Effector CD4-positive, alpha-beta T cell (primary cell): ENCODE results near the gene PBX1.

Experiments
- DNase-seq: peaks from one replicate; pipeline ENCODE4 v3.0.0-alpha.2; 2020

Gene PBX1

DNA sequence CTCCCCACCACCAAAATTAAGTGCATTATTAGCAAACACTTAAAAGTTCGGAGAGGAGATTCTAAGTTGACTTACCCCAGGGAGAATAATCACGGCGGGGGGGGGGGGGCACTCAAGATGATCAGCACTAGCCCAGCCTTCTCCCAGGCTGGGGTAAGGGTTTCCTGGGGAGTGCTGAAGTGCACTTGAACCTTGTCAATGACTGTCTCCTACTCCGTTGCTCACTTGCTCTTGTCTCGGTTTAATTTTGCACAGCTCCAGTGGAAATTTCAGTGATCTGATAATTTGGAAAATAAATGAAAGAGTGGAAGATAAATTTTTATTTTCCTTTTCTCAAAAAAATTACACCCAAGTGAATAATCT is 59.2 kb downstream of the PBX1 start:
- DNase-seq, result no peak

DNA sequence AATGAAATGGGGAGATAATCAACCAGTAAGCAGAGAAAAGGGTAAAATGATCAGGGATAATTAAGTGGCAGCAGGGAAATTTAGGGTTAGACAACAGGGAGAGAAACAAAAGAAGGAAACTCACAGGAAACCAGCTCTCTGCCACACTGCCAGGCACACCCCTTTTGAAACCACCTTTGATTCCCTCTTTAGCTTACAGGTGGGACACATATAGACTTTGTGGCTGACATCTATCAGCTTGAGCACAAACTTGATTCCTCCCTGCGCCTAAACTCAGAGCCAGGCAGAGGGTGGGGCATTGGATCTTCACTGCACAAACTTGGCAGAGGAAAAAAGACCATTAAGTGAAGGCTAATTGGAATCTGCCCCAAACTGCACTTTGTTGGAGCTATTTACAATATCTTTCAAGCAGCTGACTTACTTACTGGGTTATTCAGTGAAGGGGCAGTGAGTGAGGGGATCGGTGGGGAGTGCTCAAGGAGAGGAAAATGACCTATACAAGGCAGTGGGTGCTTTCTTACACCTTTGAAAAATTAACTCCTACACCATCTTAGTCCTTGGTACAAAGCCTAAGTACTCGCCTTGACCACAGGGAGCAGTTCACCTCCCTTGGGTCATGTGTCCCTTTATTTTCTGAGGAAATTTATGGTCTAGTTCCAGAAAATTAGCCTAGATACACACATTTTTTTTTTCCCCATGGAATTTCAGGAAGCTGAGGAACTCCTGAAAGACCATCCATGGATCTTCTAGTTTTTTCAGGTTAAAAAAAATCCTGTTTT is 60.2 kb downstream of the PBX1 start:
- no peak for DNase-seq

DNA sequence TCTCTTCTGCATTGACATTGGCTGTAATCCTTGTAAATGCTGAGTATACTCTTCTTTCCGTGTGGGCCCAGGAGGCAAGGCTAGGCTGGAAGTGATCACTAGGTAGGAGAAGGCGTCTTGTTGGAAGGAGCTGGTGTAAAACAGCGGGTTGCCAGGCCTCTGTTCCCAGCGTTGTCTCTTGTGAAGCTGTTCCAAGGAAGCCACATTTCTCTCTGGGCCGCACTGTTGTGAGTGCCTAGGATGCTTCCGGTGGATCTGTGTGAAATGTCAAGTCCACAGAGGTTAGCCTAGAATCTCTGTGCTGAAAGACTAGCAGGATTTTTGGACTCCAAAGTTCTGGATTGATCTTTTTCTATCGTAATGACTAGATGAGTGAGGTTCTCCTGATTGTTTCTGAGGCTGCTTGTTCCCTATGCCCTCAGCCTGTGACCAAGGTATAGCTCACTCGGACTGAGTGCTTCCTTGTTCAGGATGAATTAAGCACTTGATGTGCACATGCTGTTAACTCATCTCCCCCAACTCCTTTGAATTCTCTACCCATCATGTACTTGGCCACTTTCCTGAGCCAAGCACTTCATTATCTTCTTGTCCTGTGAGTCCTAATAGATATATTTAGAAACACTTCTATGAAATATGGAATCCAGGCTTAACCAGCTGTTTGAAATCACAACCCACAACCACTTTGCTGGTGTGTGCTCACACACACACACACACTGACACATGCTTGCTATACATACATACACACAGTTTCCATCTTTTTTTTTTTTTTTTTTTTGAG is 63.3 kb downstream of the PBX1 start:
- DNase-seq, result no peak

DNA sequence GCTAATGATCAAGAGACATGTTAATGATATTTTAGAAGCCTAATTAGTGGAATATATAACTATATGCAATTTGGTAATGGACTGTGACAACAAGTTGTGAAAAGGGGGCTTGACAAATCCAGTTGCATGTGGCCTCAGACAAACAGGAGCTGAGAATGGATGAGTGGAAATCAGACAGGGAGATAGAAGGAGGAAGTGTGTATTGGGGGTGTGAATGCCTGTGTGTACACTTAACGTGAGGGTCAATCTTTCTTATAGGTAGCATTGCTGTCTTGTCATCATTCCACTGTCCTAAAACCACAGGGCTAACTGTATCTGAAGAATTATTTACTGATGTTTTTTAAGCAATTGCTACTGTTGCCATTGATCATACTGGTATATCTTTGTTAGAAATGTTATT is 64.8 kb downstream of the PBX1 start:
- DNase-seq, result no peak

DNA sequence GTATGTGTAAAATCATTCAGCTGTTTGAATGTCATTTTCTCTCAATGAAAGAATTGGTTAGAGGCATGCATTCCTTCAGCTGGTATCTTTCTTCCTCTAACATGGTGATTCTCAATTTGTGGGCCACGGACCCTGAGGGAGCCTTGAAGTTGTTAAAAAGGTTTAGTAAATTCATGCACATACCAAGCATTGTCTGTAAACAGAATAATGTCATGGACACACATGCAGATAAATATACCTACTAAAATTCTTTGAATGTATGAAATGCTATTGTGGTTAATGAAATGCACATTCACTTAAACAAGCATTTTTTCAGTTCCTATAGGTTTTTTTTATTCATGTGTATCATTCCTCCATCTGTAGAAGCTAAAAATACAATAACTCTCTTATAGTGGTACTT is 65.4 kb downstream of the PBX1 start:
- DNase-seq, result no peak

DNA sequence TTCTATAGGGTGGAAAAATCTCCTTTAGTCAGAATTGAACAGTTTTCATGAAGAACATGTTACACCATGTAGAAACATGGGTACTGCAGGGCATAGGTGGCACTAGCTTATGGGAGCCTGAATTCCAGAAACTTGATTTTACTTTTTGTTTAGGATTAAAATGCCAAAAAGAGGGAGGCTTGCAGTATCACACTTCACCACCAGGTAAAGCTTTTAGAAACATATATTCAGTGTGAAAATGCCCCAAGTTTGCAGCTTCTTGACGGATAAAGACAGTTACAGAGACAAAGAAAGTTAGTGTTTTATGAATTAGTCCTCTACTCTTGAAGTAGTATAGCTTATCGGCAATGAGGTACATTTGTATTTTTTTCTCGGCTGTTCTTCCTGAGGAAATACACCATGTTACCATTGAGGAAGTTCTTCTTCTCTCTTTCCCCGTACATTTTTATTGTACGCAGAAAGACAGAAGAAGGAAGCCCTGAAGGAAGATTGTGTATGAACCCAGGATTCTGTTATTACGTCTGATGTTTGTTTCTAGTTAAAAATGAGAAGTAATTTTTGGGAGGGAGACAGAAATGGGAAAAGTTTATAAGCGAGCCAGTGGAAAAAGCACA is 66.1 kb downstream of the PBX1 start:
- no peak for DNase-seq

DNA sequence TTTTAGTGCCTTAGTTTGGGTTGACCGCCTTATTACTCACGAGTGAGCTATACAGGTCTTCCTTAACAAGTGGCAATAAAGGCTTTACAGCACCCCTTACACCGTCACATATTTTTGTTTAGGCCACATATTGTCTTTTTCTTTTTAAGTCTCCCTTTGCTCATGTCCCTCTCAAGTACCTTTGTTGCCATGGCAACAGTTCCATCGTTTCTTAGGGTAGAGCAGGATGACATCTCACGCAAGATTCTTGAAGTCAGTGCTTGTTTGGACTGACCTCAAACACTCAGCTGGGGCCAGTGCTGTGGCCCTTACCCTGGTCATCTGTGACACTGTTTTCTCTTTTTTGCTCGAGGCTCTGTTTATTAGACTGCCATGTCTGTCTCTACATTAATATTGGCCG is 69.8 kb downstream of the PBX1 start:
- no peak for DNase-seq

DNA sequence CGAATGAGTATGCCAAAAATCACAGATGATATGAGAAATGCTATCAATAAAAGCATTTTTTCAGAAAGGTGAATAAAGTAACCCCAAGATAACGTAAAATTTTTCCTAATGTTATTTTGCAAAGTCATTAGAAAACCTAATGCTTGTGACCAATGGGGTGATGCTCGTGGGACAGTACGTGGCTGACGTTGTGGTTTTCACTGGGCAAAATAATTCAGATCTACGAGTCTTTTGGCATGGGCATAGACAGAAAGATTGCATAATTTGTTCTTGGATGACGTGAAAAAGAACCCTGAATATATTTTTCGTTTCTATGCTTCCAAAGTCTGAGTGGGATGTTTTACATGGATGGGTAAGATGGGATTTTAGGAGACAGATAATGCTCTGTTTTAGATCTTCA is 71.0 kb downstream of the PBX1 start:
- DNase-seq, result no peak

DNA sequence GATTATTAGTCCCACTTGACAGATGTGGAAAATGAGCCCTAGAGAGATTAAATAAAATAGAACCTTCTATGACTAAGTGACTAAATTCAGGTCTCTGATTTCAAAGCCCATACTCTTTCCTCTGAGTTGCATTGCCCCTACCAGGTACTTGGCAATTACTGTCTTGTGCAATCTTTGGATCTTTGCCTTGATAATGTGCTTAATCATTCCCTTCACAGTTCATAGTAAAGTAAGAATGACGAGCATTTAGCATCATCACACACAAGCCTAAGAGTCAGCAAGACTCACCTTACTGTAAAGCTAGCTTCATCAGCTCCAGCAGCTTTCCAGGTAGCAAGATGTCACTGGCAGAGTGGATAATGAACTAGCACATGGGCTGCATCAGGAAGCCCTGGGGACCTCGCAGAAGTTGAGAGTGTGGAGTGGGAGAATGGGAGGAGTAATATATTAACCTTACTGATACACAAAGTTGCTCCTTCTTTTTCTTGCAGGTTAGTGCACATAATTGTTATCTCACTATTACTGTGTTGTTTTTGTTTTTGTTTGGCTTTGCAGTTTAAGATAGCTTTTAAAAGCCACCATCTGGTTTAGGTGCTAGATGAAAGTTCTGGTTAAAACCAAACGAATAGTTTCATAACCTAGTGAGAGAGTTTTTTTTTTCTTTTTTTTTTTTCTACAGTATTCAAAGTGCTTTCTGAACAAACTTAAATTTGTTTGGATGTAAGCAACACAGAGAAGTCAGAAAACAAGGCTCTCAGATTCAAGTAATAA is 71.8 kb downstream of the PBX1 start:
- no peak for DNase-seq

DNA sequence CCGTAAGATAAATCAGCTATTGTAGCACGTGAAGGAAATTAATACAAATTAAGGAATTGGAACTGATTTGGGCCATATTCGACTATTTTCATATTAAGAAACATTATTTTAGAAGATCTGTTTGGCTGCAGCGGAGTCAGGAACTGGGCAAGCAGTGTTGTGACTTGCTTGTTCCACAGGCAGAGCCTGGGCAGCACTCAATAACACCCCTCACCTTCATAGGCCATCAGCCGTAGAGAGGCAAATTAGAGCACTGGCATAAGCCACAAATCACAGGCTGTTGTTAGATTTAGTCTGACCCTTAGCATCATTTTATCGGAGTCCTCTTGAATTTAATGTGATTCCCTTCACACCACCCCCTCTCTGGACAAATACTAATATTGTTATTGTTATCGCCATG is 72.8 kb downstream of the PBX1 start:
- no peak for DNase-seq

DNA sequence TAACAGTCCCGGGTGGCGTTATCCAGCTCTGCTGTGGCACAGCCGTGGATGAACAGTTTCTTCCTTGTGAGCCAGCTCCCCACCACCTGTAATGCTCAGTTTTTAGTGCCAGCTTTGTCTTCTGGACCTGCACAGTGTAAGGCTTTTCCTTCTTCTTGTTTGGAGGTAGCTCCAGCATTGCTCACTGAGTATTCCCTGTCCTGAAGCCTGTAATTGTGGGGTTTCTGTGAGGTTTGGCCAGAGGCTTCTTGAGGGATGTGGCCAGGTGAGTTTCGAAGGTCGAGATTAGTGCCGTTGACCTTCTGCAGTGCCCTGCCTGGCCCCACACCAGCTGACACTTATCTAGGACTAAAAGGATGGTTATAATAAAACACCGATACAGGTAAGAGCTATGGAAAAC is 75.0 kb downstream of the PBX1 start:
- DNase-seq, result no peak

DNA sequence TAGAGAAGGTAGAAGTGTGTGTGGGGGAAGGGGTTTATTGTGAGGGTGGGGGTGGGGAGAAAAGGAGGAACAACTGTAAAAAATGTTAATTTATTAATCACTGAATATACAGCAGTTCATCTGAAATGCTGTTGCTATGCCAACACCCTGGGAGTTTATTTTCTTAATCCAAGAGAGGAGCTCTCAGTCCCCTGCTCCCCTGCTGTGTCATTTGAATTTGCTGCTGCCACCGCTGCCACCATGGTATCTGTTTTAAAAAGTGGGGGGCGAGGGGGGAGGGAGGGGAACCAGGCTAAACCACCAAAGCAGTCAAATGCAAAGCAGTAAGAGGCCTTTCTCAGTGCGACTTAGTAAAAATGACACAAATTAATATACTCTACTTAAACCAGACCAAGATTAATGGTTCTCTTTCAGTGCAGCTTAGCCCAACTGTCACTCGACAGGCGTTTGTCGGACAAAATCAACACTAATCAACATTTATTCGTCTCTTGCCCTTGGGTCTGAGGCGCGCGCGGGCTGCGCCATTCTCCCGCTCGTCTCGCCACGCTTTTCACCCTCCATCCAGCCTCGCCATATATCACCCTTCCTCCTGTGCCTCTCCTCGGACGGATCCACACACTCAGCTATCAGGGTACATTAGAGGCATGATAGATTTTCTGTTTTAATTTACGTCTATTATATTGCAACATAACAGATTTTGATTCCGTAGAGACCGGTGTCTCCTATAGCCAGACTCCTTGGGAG is 76.2 kb downstream of the PBX1 start:
- no peak for DNase-seq

DNA sequence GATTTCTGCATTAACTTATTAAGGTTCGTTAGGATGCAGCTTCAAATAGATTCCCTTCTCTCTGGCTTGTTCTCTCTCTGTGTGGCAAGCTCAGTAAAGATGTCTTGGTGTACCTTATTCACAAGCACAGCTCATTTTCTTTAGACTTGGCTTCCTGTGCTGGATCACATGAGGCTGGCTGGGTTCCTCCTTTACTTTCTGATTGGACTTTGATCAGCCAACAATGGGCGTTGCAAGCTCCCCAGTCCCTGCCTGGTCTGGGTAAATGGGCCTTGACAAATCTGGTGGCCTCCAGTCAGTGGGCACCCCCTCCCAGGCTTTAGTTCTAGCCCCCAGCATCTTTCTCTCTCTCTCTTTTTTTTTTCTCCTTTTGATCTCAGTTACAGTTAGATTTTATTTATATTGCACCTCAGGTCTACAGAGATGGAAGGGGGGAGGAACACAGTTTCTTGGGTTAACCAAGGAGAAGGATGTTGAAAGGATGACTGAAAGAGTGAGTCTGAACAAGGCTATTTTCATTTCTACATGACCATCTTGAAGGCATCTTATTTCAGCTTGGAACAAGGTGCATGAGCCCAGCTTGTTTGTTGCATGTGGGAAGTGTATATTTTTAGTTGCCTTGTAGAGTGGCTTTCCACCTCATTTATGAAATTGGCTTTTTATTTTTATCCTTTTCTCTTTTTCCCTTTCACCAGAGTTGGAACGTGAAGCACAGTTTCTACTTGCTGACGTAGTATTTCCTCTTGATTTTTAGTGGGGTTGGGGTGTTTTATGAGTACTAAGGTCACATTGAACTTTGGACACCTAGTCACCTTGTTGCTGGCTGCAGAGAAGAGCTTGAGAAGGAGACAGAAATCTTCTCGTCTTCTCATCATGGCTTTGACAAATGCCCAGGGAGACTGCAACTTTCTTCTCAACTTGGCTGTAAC is 77.1 kb downstream of the PBX1 start:
- no peak for DNase-seq

DNA sequence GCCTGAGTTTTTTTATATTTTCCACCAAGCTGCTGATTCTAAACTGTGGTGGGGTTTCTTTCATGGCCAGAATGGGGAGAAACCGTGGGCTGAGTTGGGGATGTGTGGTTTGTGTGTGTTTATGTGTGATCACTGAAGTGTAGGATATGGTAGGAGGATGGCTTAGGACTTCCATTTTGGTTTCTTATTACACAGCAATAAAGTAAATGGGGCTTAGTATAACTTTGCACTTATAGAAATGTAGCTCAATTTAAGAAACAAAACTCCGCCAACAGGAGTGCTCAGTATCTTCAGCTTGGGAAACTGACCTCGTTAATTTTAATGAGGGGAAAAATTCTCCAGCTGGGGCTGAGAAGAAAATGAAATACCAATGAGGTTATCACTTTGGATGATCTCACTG is 77.8 kb downstream of the PBX1 start:
- DNase-seq, result no peak

DNA sequence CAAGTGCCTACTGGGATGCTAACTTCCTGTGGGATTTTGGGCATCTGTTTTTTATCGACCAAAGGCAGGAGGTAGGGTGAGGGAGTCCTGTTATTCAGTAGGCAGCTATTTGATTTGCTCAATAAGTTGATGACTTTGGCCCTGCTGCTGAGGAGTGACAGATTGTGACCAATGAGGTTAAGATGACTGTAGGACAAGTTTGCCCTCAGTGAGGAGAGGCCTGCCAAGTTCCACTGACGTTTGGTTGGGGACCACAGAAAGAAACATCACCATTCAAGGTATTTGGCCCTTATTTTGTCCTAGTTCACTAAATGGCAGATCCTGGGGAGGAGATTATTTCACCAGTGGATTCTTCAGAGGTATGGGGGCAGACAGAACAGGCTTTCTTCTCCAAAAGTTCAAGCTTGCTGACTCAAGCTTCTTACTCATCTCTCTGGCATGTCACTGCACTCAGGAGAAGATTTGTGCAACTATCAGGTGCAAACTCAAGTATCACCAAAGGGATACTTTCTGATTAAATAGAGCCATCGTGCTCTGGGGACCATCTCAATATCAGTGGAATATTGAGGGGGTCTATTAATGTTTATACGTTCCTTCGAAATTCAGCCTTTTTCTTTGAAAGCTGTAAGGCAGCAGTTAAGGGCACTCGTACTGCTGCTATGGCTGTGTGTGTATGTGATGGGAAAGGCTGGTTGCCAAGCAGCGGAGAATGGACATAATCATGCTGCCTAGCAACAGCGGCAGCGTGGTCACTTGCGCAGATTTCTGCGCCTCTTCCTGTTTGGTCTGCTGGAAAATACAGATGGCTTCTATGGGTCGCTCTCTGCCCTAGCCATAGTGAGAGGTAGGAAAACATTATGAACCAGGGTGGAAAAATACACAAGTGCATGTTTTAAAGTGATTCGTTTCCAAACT is 78.7 kb downstream of the PBX1 start:
- no peak for DNase-seq

DNA sequence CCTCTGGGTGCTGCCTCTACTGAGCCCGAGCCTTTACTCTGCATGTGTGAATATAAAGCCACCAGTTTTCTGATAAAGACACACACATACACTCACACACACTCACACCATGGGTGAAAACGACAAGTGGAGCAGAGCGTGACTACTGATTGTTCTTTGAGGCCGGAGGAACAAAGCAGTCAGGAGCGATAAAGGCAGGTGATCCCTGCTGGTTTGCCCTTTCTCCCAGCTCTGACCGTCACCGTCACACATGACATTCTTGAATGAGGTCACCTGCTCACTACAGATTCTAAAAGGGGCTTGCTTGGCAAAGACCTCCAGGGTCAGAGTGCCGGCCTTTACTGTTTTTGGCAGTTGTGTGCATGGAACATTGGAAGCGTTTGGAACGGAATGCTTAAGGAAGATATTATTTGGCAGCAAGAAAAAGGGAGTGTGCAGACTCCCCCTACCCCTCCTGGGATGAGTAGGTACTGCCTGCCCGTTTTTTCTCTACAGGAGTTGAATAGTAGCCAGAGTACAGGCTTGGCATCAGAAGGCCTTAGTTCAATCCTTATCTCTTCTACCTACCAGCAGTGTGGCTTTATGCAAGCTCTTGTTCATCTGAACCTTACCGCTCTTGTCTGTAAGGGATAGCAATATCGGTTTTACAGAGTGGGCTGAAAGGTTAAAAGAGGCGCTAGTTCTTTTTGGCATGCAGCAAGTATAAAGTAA is 79.7 kb downstream of the PBX1 start:
- no peak for DNase-seq

DNA sequence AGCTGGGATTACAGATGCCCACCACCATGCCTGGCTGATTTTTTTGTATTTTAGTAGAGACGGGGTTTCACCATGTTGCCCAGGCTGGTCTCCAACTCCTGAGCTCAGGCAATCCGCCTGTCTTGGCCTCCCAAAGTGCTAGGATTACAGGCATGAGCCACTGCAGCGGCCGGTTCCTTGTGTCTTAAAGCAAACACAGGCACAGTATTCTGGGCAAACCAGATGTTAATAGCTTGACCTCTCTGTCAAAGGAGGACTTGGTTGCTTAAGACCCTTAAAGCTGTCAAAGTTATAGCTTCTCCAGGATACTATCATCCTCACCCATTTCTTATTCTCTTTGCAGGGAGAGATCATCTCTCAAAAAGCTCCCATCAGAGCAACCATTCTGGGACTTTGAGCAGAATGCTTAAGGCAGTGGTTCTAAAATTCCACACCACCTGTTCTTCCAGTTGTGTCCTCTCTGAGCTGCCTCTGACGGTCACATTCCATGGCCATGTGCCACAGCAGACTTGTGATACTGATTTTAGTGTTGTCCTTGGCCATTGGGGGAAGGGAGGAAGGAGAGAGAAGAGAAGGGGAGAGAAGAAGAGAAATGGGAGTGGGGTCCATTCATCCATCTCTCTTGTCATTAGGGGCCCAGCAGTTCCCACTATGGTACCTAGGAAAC is 81.8 kb downstream of the PBX1 start:
- DNase-seq, result no peak

DNA sequence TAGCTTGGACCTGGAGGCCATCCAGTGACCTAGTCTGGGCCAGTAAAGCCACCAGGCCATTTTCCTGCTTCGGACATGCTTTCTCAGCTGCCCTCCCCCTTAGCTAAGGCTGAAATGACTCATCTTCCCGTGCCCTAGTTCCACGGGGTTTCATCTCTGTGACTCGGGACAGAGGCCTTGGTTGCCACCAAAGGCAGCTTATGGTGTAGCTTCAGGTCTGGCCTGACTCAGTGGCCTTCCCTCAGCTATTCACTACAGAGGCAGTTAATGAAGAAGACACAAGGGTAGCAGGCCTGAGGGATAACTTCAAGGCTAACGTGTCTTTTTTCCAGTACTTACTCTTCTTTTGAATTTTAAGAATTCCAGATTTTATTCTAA is 82.4 kb downstream of the PBX1 start:
- DNase-seq, result no peak

DNA sequence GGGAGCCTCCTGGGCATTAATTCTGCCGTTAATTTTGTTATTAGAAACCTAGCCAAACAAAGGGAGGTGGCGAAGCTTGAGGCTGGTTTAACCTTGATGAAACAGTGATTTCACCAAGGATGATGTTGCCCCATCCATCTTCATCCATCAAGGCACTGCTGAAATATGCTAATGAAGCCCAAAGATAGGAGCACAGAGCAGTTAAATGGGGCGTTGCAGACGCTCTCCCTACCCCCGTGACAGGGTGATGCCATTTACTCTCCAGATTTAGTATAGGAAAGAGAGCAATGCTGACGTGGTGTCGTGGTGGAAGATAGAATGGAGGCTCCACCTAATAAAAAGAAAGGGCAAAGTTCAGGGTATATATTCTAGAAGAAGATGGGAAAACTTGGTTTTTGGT is 84.0 kb downstream of the PBX1 start:
- DNase-seq, result no peak
